HepG2 (cell line): Measurements from ENCODE around the gene SUSD6. TPM values are rescaled to one million over a fixed set of nuclear protein-coding genes. Genes with fewer than 3 reads are reported as not detected.

Experiments
- AHR ChIP-seq: IDR thresholded peaks from 2 replicates; pipeline ENCODE4 v1.6.1; 2018; ENCODE audit warnings: missing genetic modification reagents, missing compliant biosample characterization
- HDAC1 ChIP-seq: sonication (generic); formaldehyde crosslinking; IDR thresholded peaks from 2 replicates; pipeline ENCODE4 v1.5.1; 2020; ENCODE audit warnings: mild to moderate bottlenecking, missing genetic modification reagents
- KDM2A ChIP-seq: sonication (generic); formaldehyde crosslinking; IDR thresholded peaks from 2 replicates; pipeline ENCODE4 v1.4.0; 2020; ENCODE audit warnings: low read depth, missing genetic modification reagents, borderline replicate concordance
- MXD4 ChIP-seq: IDR thresholded peaks from 2 replicates; pipeline ENCODE4 v1.6.1; 2016; ENCODE audit warnings: mild to moderate bottlenecking, missing biosample characterization, missing genetic modification reagents
- RAD21 ChIP-seq: fragments of 450-650 bp; formaldehyde crosslinking; IDR thresholded peaks from 2 replicates; pipeline ENCODE4 v1.5.0; 2020; ENCODE audit warnings: mild to moderate bottlenecking
- SIN3A ChIP-seq: IDR thresholded peaks from 2 replicates; pipeline ENCODE4 v1.6.1; 2011; ENCODE audit warnings: low read depth, mild to moderate bottlenecking, control low read depth, low read length, borderline replicate concordance
- SMC3 ChIP-seq: IDR thresholded peaks from 2 replicates; pipeline ENCODE4 v1.6.1; 2011; ENCODE audit warnings: low read length, improper control_type of control experiment
- SP5 ChIP-seq: IDR thresholded peaks from 2 replicates; pipeline ENCODE4 v1.6.1; 2016; ENCODE audit warnings: low read depth, borderline replicate concordance
- TBP ChIP-seq: sonication (generic); formaldehyde crosslinking; IDR thresholded peaks from 2 replicates; pipeline ENCODE4 v1.5.0; 2020; ENCODE audit warnings: missing genetic modification reagents
- THYN1 ChIP-seq: sonication (generic); formaldehyde crosslinking; IDR thresholded peaks from 2 replicates; pipeline ENCODE4 v1.8.1; 2023; ENCODE audit warnings: low read depth, mild to moderate bottlenecking, moderate library complexity, missing genetic modification reagents, borderline replicate concordance
- ZBTB8A ChIP-seq: sonication (generic); formaldehyde crosslinking; IDR thresholded peaks from 2 replicates; pipeline ENCODE4 v1.4.0; 2020; ENCODE audit warnings: mild to moderate bottlenecking, low read depth, missing genetic modification reagents, borderline replicate concordance
- ZFP62 ChIP-seq: sonication (generic); formaldehyde crosslinking; IDR thresholded peaks from 2 replicates; pipeline ENCODE4 v1.4.0; 2020; ENCODE audit warnings: missing genetic modification reagents
- ZMYM3 ChIP-seq: sonication (generic); formaldehyde crosslinking; IDR thresholded peaks from 2 replicates; pipeline ENCODE4 v1.5.1; 2020; ENCODE audit warnings: mild to moderate bottlenecking, missing genetic modification reagents
- ZNF264 ChIP-seq: sonication (generic); formaldehyde crosslinking; IDR thresholded peaks from 2 replicates; pipeline ENCODE4 v1.4.0; 2020; ENCODE audit warnings: missing genetic modification reagents
- ZNF430 ChIP-seq: sonication (generic); formaldehyde crosslinking; IDR thresholded peaks from 2 replicates; pipeline ENCODE4 v1.9.0; 2021; ENCODE audit warnings: mild to moderate bottlenecking, missing genetic modification reagents
- ZNF75D ChIP-seq: sonication (generic); formaldehyde crosslinking; IDR thresholded peaks from 2 replicates; pipeline ENCODE4 v1.8.1; 2023; ENCODE audit warnings: missing genetic modification reagents, mild to moderate bottlenecking, borderline replicate concordance
- ZNF790 ChIP-seq: sonication (generic); formaldehyde crosslinking; IDR thresholded peaks from 2 replicates; pipeline ENCODE4 v1.8.0; 2022; ENCODE audit warnings: missing genetic modification reagents, mild to moderate bottlenecking, borderline replicate concordance
- polyA plus RNA-seq, 8 experiments: library from polyadenylated mRNA; depleted of rRNA in 3 of 8; stranded (reverse) in 7 of 8; unstranded in 1 of 8; fragments of >200 nt; fragmentation: Illumina TruSeq in 4 of 8; extraction: Trizol in 4 of 8; gene quantifications; 2 replicates each; pipeline versions ENCODE4 v1.2.1 to v1.2.3, GENCODE V29; 2011 to 2016; ENCODE audit warnings: low read depth in 4 of 8, missing spikeins in 1 of 8, mixed read lengths in 1 of 8; ENCODE audit not compliant: insufficient read depth in 1 of 8
- total RNA-seq, 5 experiments: library from RNA; depleted of rRNA; stranded (reverse); fragments of >200 nt; fragmentation: Illumina TruSeq; extraction: Trizol; gene quantifications; 2 replicates each; pipeline ENCODE4 v1.2.3, GENCODE V29; 2016; ENCODE audit warnings: low read depth in 1 of 5
- TF ChIP-seq, protein P1 (sequence below): sonication (generic); formaldehyde crosslinking; IDR thresholded peaks from 2 replicates; pipeline ENCODE4 v1.4.0; 2020; ENCODE audit warnings: mild to moderate bottlenecking, low read depth, missing genetic modification reagents
- TF ChIP-seq, protein P2 (sequence below): sonication (generic); formaldehyde crosslinking; IDR thresholded peaks from 2 replicates; pipeline ENCODE4 v1.9.0; 2022; ENCODE audit warnings: missing genetic modification reagents, mild to moderate bottlenecking, borderline replicate concordance
- TF ChIP-seq, protein P3 (sequence below): sonication (generic); formaldehyde crosslinking; IDR thresholded peaks from 2 replicates; pipeline ENCODE4 v1.4.0; 2020; ENCODE audit warnings: missing genetic modification reagents

The SUSD6 gene
- total and polyA plus RNA-seq, 2 of the 13 experiments (the other 11 are each of a cell fraction or from before 2014, with no cell fraction given): 7.2 to 7.4 TPM

DNA sequence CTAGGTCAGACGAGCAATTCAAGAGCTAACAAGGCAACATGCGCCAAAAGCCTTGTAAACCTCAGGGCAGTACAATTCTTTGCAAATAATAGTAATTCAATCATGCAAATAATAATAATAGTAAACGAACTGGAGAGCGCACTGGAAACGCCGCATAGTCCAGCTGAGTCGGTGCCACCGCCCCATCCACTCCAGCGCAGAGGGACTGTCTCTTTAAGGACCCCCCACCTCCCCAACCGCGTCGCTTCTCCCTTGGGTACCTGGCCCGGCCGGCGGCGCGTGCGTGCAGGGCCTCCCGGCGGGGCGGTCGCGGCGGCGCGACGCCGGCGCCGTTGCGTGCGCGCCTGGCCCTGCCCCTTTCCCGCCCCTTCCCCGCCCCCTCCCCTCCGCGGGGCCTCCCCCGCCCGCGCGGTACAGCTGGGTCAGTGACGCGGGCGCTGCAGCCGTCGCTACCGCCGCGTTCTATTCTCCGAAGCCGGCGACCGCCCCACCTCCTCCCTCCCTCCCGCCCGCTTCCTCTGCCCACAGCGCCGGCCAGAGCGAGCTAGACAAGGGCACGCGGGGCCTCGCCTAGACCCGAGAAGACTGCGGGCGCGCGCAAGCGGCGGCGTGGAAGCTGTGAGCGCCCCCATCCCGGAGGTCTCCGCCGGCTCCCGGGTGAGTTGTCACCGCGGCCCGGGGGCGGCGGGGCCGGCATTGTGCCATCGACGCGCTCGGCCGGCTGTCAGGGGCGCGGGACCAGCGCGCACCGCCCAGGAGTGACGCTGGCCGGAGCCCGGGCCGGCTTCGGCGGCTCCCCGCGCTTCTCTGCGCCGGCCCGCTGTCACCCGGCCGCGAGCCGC, at the start of gene SUSD6 (continued):
- TF ChIP-seq ZNF430 (CRISPR knock-in tag): 0 out of 2 replicates have a peak, but pooled peaks have one; percentile 11
- no peak for TF ChIP-seq ZNF790
- TF ChIP-seq SMC3: no peak
- TF ChIP-seq, protein P1, sequence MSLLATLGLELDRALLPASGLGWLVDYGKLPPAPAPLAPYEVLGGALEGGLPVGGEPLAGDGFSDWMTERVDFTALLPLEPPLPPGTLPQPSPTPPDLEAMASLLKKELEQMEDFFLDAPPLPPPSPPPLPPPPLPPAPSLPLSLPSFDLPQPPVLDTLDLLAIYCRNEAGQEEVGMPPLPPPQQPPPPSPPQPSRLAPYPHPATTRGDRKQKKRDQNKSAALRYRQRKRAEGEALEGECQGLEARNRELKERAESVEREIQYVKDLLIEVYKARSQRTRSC: no peak
- TF ChIP-seq MXD4: no peak
- peak; percentile 71; the same call in 1 of the 2 replicates for TF ChIP-seq SIN3A
- TF ChIP-seq KDM2A (CRISPR knock-in tag): peak; percentile 49; the same call in 1 of the 2 replicates
- TF ChIP-seq HDAC1: peak; percentile 63; the same call in 1 of the 2 replicates
- TF ChIP-seq THYN1 (CRISPR knock-in tag): no peak
- TF ChIP-seq ZMYM3 (CRISPR knock-in tag): 0 out of 2 replicates have a peak, but pooled peaks have one; percentile 6
- 0 out of 2 replicates have a peak, but pooled peaks have one; percentile 34 for TF ChIP-seq ZNF264 (CRISPR knock-in tag)
- TF ChIP-seq, protein P2, sequence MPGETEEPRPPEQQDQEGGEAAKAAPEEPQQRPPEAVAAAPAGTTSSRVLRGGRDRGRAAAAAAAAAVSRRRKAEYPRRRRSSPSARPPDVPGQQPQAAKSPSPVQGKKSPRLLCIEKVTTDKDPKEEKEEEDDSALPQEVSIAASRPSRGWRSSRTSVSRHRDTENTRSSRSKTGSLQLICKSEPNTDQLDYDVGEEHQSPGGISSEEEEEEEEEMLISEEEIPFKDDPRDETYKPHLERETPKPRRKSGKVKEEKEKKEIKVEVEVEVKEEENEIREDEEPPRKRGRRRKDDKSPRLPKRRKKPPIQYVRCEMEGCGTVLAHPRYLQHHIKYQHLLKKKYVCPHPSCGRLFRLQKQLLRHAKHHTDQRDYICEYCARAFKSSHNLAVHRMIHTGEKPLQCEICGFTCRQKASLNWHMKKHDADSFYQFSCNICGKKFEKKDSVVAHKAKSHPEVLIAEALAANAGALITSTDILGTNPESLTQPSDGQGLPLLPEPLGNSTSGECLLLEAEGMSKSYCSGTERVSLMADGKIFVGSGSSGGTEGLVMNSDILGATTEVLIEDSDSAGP (CRISPR knock-in tag): peak; percentile 99
- no peak for TF ChIP-seq ZNF75D (CRISPR knock-in tag)
- TF ChIP-seq RAD21: peak; percentile 29; the same call in 1 of the 2 replicates
- TF ChIP-seq TBP (CRISPR knock-in tag): no peak
- peak; percentile 49; the same call in 1 of the 2 replicates for TF ChIP-seq SP5 (CRISPR knock-in tag)
- TF ChIP-seq, protein P3, sequence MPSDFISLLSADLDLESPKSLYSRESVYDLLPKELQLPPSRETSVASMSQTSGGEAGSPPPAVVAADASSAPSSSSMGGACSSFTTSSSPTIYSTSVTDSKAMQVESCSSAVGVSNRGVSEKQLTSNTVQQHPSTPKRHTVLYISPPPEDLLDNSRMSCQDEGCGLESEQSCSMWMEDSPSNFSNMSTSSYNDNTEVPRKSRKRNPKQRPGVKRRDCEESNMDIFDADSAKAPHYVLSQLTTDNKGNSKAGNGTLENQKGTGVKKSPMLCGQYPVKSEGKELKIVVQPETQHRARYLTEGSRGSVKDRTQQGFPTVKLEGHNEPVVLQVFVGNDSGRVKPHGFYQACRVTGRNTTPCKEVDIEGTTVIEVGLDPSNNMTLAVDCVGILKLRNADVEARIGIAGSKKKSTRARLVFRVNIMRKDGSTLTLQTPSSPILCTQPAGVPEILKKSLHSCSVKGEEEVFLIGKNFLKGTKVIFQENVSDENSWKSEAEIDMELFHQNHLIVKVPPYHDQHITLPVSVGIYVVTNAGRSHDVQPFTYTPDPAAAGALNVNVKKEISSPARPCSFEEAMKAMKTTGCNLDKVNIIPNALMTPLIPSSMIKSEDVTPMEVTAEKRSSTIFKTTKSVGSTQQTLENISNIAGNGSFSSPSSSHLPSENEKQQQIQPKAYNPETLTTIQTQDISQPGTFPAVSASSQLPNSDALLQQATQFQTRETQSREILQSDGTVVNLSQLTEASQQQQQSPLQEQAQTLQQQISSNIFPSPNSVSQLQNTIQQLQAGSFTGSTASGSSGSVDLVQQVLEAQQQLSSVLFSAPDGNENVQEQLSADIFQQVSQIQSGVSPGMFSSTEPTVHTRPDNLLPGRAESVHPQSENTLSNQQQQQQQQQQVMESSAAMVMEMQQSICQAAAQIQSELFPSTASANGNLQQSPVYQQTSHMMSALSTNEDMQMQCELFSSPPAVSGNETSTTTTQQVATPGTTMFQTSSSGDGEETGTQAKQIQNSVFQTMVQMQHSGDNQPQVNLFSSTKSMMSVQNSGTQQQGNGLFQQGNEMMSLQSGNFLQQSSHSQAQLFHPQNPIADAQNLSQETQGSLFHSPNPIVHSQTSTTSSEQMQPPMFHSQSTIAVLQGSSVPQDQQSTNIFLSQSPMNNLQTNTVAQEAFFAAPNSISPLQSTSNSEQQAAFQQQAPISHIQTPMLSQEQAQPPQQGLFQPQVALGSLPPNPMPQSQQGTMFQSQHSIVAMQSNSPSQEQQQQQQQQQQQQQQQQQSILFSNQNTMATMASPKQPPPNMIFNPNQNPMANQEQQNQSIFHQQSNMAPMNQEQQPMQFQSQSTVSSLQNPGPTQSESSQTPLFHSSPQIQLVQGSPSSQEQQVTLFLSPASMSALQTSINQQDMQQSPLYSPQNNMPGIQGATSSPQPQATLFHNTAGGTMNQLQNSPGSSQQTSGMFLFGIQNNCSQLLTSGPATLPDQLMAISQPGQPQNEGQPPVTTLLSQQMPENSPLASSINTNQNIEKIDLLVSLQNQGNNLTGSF (CRISPR knock-in tag): no peak
- TF ChIP-seq ZFP62 (CRISPR knock-in tag): no peak
- no peak for TF ChIP-seq AHR
- no peak for TF ChIP-seq ZBTB8A
